IMR-90 (cell line): ENCODE measurements around the gene VPREB3. TPM values are rescaled to one million over a fixed set of nuclear protein-coding genes. Genes with fewer than 3 reads are reported as not detected.
A peak's percentile ranks its signal among the peaks of the same experiment; 100 is the strongest.

Experiments used
- ATAC-seq: fragments of 200-7000 bp; cut with Tn5 transposase; 2 replicates; pipeline ENCODE4 v1.9.1; 2020; ENCODE audit warnings: low read depth, mild to moderate bottlenecking, moderate library complexity
- BruUV-seq: library from RNA; stranded (reverse); fragments of 400-500 nt; replicated peaks from 2 replicates; lab custom pipeline; 2021; lab: Mats Ljungman, UMichigan
- CTCF ChIA-PET: fragments of 300-600 bp; formaldehyde crosslinking; extraction: SDS; loops from one replicate; lab custom pipeline; 2021; ENCODE audit warnings: antibody characterized with exemption; lab: Yijun Ruan, JAX
- POLR2A ChIA-PET: fragments of 300-600 bp; sonication (Branson Sonifier 250); formaldehyde crosslinking; loops from one replicate; lab custom pipeline; 2022; ENCODE audit warnings: antibody characterized with exemption; ENCODE audit not compliant: unreplicated experiment; lab: Charles Lee
- DNase-seq: peaks from one replicate; pipeline ENCODE4 v3.0.0; 2013
- H2AFZ ChIP-seq: replicated peaks from 2 replicates; pipeline ENCODE3; 2013; ENCODE audit warnings: low read length, mild to moderate bottlenecking; ENCODE audit not compliant: poor library complexity
- H2AK5ac ChIP-seq: 2 replicates; pipeline ENCODE4 v1.6.1; 2013; ENCODE audit warnings: low read depth, low read length, inconsistent platforms
- H2AK9ac ChIP-seq: replicated peaks from 2 replicates; pipeline ENCODE3; 2013; ENCODE audit warnings: mild to moderate bottlenecking, low read depth, low read length, moderate library complexity; ENCODE audit not compliant: poor library complexity
- H2BK120ac ChIP-seq: 2 replicates; pipeline ENCODE4 v1.6.1; 2013; ENCODE audit warnings: low read depth, low read length, inconsistent platforms
- H2BK15ac ChIP-seq: 3 replicates; pipeline ENCODE4 v1.6.1; 2013; ENCODE audit warnings: low read depth, low read length, inconsistent platforms
- H2BK20ac ChIP-seq: 2 replicates; pipeline ENCODE4 v1.6.1; 2013; ENCODE audit warnings: low read depth, mild to moderate bottlenecking, inconsistent platforms, low read length, moderate library complexity
- H2BK5ac ChIP-seq: 2 replicates; pipeline ENCODE4 v1.6.1; 2013; ENCODE audit warnings: mild to moderate bottlenecking, low read depth, low read length, inconsistent platforms; ENCODE audit not compliant: poor library complexity, severe bottlenecking
- H3K14ac ChIP-seq: replicated peaks from 2 replicates; pipeline ENCODE4 v1.6.1; 2013; ENCODE audit warnings: low read depth, low read length, inconsistent platforms
- H3K18ac ChIP-seq: 2 replicates; pipeline ENCODE4 v1.6.1; 2013; ENCODE audit warnings: low read depth, low read length, control low read depth
- H3K23ac ChIP-seq: 2 replicates; pipeline ENCODE4 v1.6.1; 2013; ENCODE audit warnings: low read depth, low read length, inconsistent platforms
- H3K27ac ChIP-seq: 2 replicates; pipeline ENCODE4 v1.5.1; 2013; ENCODE audit warnings: mild to moderate bottlenecking, control low read depth, low read length; ENCODE audit not compliant: insufficient read depth
- H3K27me3 ChIP-seq: 2 replicates; pipeline ENCODE4 v1.6.1; 2013; ENCODE audit warnings: low read length; ENCODE audit not compliant: control insufficient read depth, insufficient read depth
- H3K36me3 ChIP-seq: 2 replicates; pipeline ENCODE4 v1.6.1; 2013; ENCODE audit warnings: low read length, mixed read lengths; ENCODE audit not compliant: control insufficient read depth, insufficient read depth
- H3K4ac ChIP-seq: 2 replicates; pipeline ENCODE4 v1.6.1; 2013; ENCODE audit warnings: low read depth, low read length, inconsistent platforms
- H3K4me1 ChIP-seq: 2 replicates; pipeline ENCODE4 v1.6.1; 2013; ENCODE audit warnings: low read length, mixed read lengths; ENCODE audit not compliant: control insufficient read depth, insufficient read depth
- H3K4me2 ChIP-seq: 2 replicates; pipeline ENCODE4 v1.6.1; 2013; ENCODE audit warnings: low read depth, mild to moderate bottlenecking, control low read depth, low read length, moderate library complexity
- H3K4me3 ChIP-seq: 2 replicates; pipeline ENCODE4 v1.5.1; 2013; ENCODE audit warnings: low read depth, mild to moderate bottlenecking, control low read depth, low read length, moderate library complexity; ENCODE audit not compliant: insufficient read depth
- H3K56ac ChIP-seq: 2 replicates; pipeline ENCODE4 v1.6.1; 2013; ENCODE audit warnings: low read length, inconsistent platforms; ENCODE audit not compliant: insufficient read depth; ENCODE audit errors: extremely low read depth
- H3K79me1 ChIP-seq, 2 experiments: 2 replicates each; pipeline ENCODE4 v1.6.1; 2013; ENCODE audit warnings: low read length in 2 of 2, inconsistent platforms in 1 of 2, low read depth in 1 of 2
- H3K9ac ChIP-seq: 2 replicates; pipeline ENCODE4 v1.6.1; 2013; ENCODE audit warnings: low read depth, low read length, control low read depth
- H3K9me1 ChIP-seq: 2 replicates; pipeline ENCODE4 v1.6.1; 2013; ENCODE audit warnings: low read length, inconsistent platforms; ENCODE audit not compliant: insufficient read depth
- H3K9me3 ChIP-seq: 2 replicates; pipeline ENCODE4 v1.6.1; 2013; ENCODE audit warnings: low read length; ENCODE audit not compliant: control insufficient read depth, insufficient read depth
- H4K20me1 ChIP-seq: 2 replicates; pipeline ENCODE4 v1.6.1; 2013; ENCODE audit warnings: low read length, inconsistent platforms; ENCODE audit not compliant: insufficient read depth
- H4K5ac ChIP-seq: 2 replicates; pipeline ENCODE4 v1.6.1; 2013; ENCODE audit warnings: mild to moderate bottlenecking, low read depth, low read length, control low read depth
- H4K8ac ChIP-seq, 2 experiments: 2 replicates each; pipeline ENCODE4 v1.6.1; 2013; ENCODE audit warnings: low read depth in 2 of 2, low read length in 2 of 2, control low read depth in 1 of 2, inconsistent platforms in 1 of 2
- H4K91ac ChIP-seq: 2 replicates; pipeline ENCODE4 v1.6.1; 2013; ENCODE audit warnings: low read depth, low read length, inconsistent platforms; ENCODE audit not compliant: insufficient read depth
- BHLHE40 ChIP-seq: fragments of 150-350 bp; IDR thresholded peaks from 2 replicates; pipeline ENCODE4 v1.6.1; 2016; ENCODE audit warnings: mild to moderate bottlenecking, low read depth, low read length
- CEBPB ChIP-seq: IDR thresholded peaks from 2 replicates; pipeline ENCODE4 v1.6.1; 2012; ENCODE audit warnings: low read depth, low read length, improper control_type of control experiment
- CHD1 ChIP-seq: IDR thresholded peaks from 2 replicates; pipeline ENCODE4 v1.6.1; 2012; ENCODE audit warnings: low read depth, low read length, improper control_type of control experiment
- FOS ChIP-seq: fragments of 150-350 bp; IDR thresholded peaks from 2 replicates; pipeline ENCODE4 v1.6.1; 2016; ENCODE audit warnings: low read depth, low read length
- MAFK ChIP-seq: IDR thresholded peaks from 2 replicates; pipeline ENCODE4 v1.6.1; 2012; ENCODE audit warnings: low read depth, low read length, improper control_type of control experiment
- MAZ ChIP-seq: IDR thresholded peaks from 2 replicates; pipeline ENCODE4 v1.6.1; 2012; ENCODE audit warnings: low read depth, mild to moderate bottlenecking, low read length, improper control_type of control experiment, moderate library complexity, borderline replicate concordance
- MXI1 ChIP-seq: IDR thresholded peaks from 2 replicates; pipeline ENCODE4 v1.6.1; 2012; ENCODE audit warnings: low read depth, mild to moderate bottlenecking, low read length, moderate library complexity, borderline replicate concordance
- NFE2L2 ChIP-seq: fragments of 150-350 bp; IDR thresholded peaks from 2 replicates; pipeline ENCODE4 v1.6.1; 2016; ENCODE audit warnings: low read depth, mild to moderate bottlenecking, low read length
- POLR2A ChIP-seq: IDR thresholded peaks from 2 replicates; pipeline ENCODE4 v1.6.1; 2012; ENCODE audit warnings: mild to moderate bottlenecking, low read depth, low read length
- RAD21 ChIP-seq: IDR thresholded peaks from 2 replicates; pipeline ENCODE4 v1.6.1; 2012; ENCODE audit warnings: low read length, improper control_type of control experiment
- RCOR1 ChIP-seq: IDR thresholded peaks from 2 replicates; pipeline ENCODE4 v1.6.1; 2012; ENCODE audit warnings: mild to moderate bottlenecking, low read length, improper control_type of control experiment; ENCODE audit not compliant: insufficient replicate concordance
- SMC3 ChIP-seq: fragments of 150-350 bp; IDR thresholded peaks from 2 replicates; pipeline ENCODE4 v1.6.1; 2016; ENCODE audit warnings: low read depth, mild to moderate bottlenecking, antibody characterized with exemption, low read length, moderate library complexity
- USF2 ChIP-seq: fragments of 150-350 bp; IDR thresholded peaks from 2 replicates; pipeline ENCODE4 v1.6.1; 2017; ENCODE audit warnings: mild to moderate bottlenecking, antibody characterized with exemption, low read length, low read depth
- WGBS, 2 experiments: methylation state at CpG; one replicate each; pipeline versions ENCODE4 v1.1.5 to v1.1.7; 2013; ENCODE audit warnings: missing lambda C conversion rate in 2 of 2; ENCODE audit not compliant: insufficient read length in 1 of 2; ENCODE audit errors: extremely low coverage in 2 of 2; 5-methylcytosine and 5-hydroxymethylcytosine counted together
- dilution Hi-C: fragments of 300-500 bp; cut with HindIII; formaldehyde crosslinking; loops from one replicate; pipeline ENCODE4 v1.14.3; 2018; ENCODE audit warnings: low sequenced_read_pairs; ENCODE audit not compliant: unreplicated experiment
- in situ Hi-C: fragments of 300-500 bp; cut with MboI; formaldehyde crosslinking; loops from 3 replicates; pipeline ENCODE4 v1.14.3; 2019; ENCODE audit warnings: low sequenced_read_pairs, inconsistent platforms, mixed read lengths
- intact Hi-C: fragments of 100-400 bp; cut with micrococcal nuclease; formaldehyde crosslinking; loops from 2 replicates; pipeline ENCODE4 v1.10.0; 2022
- polyA plus RNA-seq, 3 experiments: library from polyadenylated mRNA; depleted of rRNA; stranded (reverse); fragments of >200 nt; gene quantifications; 2 replicates each; pipeline ENCODE4 v1.2.3, GENCODE V29; 2012; ENCODE audit warnings: low replicate concordance in 1 of 3
- total RNA-seq: library from RNA; depleted of rRNA; stranded (reverse); fragments of >200 nt; gene quantifications from 2 replicates; pipeline ENCODE4 v1.2.3, GENCODE V29; 2012
- TF ChIP-seq, protein P1 (sequence below): fragments of 150-350 bp; IDR thresholded peaks from 2 replicates; pipeline ENCODE4 v1.6.1; 2016; ENCODE audit warnings: low read depth, mild to moderate bottlenecking, low read length, moderate library complexity, borderline replicate concordance
- TF ChIP-seq, protein P2 (sequence below): conservative IDR thresholded peaks from 2 replicates; pipeline ENCODE4 v1.5.1; 2012; ENCODE audit warnings: mild to moderate bottlenecking, low read depth, low read length, improper control_type of control experiment

VPREB3 gene
- total and polyA plus RNA-seq, 2 of the 4 experiments (the other 2 are of a cell fraction) = not detected

GRCh38 chr22:23773483-23774113 lies 19.4 kb upstream of the VPREB3 start:
- Histone ChIP-seq H4K5ac (no peak overlapping the region), H2AK9ac (peak overlapping the region; percentile 92), H3K9me1 (peaks cover 12% of the 10 kb centered on the region), H3K27me3 (no peaks in the 10 kb centered on the region), H2BK20ac (no peak overlapping the region), H2BK5ac (no peak overlapping the region), H3K4me3 (no peak overlapping the region; the same call in 1 of the 2 replicates), H3K23ac (peak overlapping the region; percentile 82; the same call in 1 of the 2 replicates), H4K8ac (peak overlapping the region in 1 of 2 experiments; percentile 28; a peak in 2 of 4 replicates), H3K9me3 (no peaks in the 10 kb centered on the region), H3K36me3 (no peaks in the 10 kb centered on the region), H2BK120ac (no peak overlapping the region), H2AFZ (peak overlapping the region; percentile 92), H3K4me1 (peaks cover 23% of the 10 kb centered on the region; the same call in 1 of the 2 replicates), H4K91ac (no peak overlapping the region), H3K79me1 (peaks cover 0 to 7% of the 10 kb centered on the region in 2 experiments; a peak in 1 of 4 replicates), H3K9ac (no peak overlapping the region), H3K14ac (no peak overlapping the region), H2AK5ac (peak overlapping the region; percentile 17), H3K4ac (peak overlapping the region; percentile 67; the same call in 1 of the 2 replicates), H3K56ac (no peak overlapping the region), H3K4me2 (peak overlapping the region; percentile 77; the same call in 1 of the 2 replicates), H3K27ac (no peak overlapping the region), H3K18ac (no peak overlapping the region), H2BK15ac (no peak overlapping the region), H4K20me1 (no peaks in the 10 kb centered on the region)
- no TSS peak for BruUV-seq
- POLR2A ChIA-PET = no interaction called here
- ATAC-seq (no peak), DNase-seq (no peak)
- intact Hi-C loops = loop anchor here (5.0 to 10.0 kb wide), 2 partner anchors 74 to 181 kb away; no protein-coding TSS in a partner anchor
- dilution Hi-C loops = no loop called here
- CTCF ChIA-PET = interaction anchor here (1.4 kb wide), 1 partner anchor 16 kb away, joined by 4 read pairs; no protein-coding TSS in a partner anchor
- in situ Hi-C loops = no loop called here
- 38% methylated on average over 5 of the region's 7 CpGs; no CpG with 5 or more reads in 1 of the 2 experiments for WGBS, 2 experiments
- TF ChIP-seq RAD21 = no peak
- TF ChIP-seq, protein P1, sequence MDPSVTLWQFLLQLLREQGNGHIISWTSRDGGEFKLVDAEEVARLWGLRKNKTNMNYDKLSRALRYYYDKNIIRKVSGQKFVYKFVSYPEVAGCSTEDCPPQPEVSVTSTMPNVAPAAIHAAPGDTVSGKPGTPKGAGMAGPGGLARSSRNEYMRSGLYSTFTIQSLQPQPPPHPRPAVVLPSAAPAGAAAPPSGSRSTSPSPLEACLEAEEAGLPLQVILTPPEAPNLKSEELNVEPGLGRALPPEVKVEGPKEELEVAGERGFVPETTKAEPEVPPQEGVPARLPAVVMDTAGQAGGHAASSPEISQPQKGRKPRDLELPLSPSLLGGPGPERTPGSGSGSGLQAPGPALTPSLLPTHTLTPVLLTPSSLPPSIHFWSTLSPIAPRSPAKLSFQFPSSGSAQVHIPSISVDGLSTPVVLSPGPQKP = no peak
- no peak for TF ChIP-seq RCOR1
- TF ChIP-seq MAFK = no peak
- no peak for TF ChIP-seq USF2
- TF ChIP-seq CHD1 = no peak
- TF ChIP-seq BHLHE40 = no peak
- no peak for TF ChIP-seq SMC3
- TF ChIP-seq, protein P2, sequence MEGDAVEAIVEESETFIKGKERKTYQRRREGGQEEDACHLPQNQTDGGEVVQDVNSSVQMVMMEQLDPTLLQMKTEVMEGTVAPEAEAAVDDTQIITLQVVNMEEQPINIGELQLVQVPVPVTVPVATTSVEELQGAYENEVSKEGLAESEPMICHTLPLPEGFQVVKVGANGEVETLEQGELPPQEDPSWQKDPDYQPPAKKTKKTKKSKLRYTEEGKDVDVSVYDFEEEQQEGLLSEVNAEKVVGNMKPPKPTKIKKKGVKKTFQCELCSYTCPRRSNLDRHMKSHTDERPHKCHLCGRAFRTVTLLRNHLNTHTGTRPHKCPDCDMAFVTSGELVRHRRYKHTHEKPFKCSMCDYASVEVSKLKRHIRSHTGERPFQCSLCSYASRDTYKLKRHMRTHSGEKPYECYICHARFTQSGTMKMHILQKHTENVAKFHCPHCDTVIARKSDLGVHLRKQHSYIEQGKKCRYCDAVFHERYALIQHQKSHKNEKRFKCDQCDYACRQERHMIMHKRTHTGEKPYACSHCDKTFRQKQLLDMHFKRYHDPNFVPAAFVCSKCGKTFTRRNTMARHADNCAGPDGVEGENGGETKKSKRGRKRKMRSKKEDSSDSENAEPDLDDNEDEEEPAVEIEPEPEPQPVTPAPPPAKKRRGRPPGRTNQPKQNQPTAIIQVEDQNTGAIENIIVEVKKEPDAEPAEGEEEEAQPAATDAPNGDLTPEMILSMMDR = no peak
- no peak for TF ChIP-seq NFE2L2
- TF ChIP-seq POLR2A = no peak
- TF ChIP-seq CEBPB = no peak
- no peak for TF ChIP-seq FOS
- no peak for TF ChIP-seq MXI1
- no peak for TF ChIP-seq MAZ
